DMS153 (cell line): ENCODE data around the gene XDH.

Experiments used
- DNase-seq: peaks from one replicate; lab custom pipeline; 2025; lab: John Stamatoyannopoulos, UW

Gene XDH

DNA sequence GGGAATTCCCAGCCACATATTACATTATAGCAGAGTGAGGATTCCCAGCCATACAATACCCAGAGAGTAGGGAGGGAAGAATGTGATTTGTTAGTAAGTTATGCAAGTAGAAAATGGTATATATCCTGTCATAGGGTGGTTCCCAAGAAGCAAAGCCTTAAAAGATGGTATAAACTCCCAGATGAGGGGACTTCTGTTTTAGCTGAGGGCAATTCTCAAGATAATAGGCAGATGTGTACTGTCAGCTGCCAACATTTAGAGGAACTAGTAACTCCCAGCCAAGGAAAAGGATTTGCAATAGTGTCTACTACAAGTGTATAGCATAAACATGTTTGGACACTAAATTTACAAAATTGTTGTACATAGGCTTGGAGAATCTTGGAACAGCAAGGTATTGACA lies 86.5 kb downstream of the XDH start:
- DNase-seq: no peak

DNA sequence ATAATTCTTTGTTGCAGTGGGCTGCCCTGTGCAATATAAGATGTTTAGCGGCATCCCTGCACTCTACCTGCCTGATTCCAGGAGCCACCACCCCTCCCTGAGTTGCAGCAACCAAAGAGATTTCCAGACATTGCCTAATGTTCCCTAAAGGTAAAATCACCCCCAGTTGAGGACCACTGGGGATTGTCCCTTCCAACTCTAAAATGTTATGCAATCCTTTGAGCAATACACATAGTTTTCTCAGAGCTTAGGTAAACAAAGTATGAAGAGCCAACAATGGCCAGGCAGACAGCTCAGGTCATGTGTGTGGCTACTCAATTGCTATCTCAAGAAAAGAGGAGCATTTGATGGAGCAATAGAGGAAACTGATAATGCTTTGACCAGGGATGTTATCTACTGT lies 87.0 kb downstream of the XDH start:
- DNase-seq: no peak

- DNase-seq: no peak
Measured at GRCh38 chr2:31324016-31324633, 90.4 kb downstream of the XDH start.

DNA sequence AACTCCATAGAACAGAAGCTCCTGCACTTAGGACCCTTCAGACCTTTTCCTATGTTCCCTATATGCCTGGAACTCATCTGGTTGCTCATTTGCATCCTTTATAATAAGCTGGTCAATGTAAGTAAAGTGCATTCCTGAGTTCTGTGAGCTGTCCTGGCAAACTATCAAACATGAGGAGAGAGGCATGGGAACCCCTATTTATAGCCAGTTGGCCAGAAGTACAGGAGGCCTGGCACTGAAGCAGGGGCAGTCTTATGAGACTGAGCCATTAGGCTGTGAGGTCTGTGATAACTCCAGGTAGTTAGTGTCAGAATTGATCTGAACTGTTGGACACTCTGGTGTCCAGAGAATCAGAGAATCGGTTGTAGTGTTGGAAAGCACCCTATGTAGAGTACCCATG lies 92.2 kb downstream of the XDH start:
- no peak for DNase-seq

DNA sequence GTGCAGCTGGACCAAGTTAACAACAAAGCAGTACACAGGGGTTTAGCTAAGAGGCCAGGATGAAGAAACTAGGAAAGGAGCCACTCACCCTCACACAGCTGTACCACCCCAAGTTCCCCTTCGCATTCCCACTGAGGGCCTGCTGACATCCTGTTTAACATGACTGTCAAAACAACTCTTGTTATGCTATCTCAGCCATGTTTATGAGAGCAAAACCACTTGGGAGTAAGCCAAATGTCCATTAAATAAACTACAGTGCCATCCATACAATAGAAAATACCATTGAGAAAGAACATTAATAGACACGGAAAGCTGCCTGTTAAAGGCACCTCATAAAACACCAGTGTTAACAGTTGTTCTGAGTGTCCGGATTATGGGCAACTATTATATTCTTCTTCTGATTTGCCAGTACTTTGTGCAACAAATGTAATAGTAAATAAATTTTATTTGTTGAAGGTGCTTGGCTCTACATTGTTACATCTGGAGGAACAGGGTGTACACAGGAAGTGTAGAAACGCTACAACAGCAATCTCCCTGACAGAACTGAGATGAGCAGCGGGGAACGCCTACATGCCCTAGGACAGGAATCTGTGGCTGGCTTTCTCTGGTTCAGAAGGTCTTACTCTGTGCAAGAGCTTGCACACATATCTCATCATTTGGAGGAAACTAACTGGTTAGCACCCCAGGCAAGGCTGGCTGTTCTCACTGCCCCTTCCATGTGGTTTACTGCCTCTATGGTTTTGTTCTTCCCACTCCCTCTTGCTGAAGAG lies 95.0 kb downstream of the XDH start:
- DNase-seq: peak; percentile 86

GRCh38 chr2:31318361-31319336 lies 95.9 kb downstream of the XDH start:
- DNase-seq: no peak

- no peak for DNase-seq
Measured at GRCh38 chr2:31317396-31317795, 97.1 kb downstream of the XDH start.

GRCh38 chr2:31314761-31315160 lies 99.8 kb downstream of the XDH start:
- no peak for DNase-seq

DNA sequence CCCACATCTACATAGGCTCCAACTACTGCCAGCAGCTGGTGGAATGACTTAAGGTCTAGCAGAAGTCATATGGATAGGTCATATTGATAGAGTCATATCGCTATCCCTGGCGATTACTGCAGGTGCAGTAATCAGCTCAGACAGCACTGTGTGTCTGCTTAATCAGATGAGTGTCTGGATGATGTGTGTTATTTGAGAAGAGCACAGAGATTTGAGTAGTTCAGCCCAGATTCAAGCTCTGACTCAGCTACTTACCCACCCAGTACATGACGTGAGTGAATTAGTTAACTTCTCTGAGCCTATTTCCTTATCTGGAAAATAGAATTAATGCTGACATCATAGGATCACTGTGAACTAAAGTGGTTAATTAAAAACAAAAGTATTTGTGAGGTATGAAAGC lies 101.6 kb downstream of the XDH start:
- no peak for DNase-seq

DNA sequence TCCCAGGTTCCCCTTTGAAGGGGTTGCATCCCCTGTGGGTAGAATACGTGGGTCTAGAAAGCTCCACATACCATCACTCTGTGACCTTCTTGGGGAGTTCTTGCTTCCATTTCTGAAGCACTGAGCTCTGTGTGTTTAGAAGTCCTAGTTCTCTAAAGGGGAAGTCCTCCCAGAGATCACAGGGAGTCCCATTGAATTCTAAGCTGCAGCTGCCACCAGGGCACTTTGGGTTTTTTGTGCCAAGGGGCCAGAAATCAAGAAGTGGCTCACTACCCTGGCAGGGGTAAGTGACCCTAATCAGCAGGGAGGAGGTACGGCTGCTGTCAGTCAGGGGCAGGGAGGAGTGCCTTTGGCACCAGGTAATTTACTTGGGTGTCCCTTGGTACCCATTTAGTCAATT lies 109.7 kb downstream of the XDH start:
- DNase-seq: no peak

- no peak for DNase-seq
Measured at GRCh38 chr2:31302940-31303563, 111.5 kb downstream of the XDH start.

DNA sequence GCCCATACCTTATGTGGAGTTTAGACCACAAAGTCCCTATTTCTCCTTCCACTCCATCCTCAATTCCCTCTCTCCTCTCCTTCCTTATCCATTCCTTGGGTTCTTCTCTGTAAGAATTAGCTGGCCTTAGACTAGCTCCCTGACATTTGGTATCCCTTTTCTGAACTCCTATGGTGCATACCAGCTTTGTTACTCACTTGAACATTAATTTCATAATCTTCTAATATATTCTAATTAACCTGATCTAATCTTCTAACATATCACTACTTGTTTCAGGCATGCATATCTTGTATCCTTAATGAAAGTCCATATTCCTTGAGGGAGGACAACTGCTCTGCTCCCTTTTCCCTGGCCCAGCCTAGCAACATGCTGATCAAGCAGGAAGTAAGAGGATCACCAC lies 114.2 kb downstream of the XDH start:
- no peak for DNase-seq

- no peak for DNase-seq
Measured at GRCh38 chr2:31299547-31299946, 115.0 kb downstream of the XDH start.

DNA sequence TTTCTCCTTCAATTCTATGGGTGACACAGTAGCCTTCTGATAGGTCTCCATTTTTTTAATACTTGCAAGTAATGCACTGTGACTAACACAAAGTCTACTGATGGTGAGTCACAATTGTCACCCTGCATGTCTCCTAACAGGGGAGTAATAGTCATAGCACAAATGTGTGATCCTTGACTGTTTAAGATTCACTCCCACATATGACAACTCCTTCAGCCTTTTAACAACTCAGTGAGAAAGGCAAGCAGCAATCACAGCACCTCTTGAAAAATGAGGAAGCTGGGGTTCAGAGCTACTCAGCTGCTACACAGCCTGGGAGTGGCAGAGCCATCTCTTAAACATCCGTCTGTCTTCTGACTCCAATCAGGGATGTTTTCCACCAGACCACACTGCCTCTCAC lies 116.8 kb downstream of the XDH start:
- no peak for DNase-seq

- no peak for DNase-seq
Measured at GRCh38 chr2:31296641-31297287, 117.8 kb downstream of the XDH start.

DNA sequence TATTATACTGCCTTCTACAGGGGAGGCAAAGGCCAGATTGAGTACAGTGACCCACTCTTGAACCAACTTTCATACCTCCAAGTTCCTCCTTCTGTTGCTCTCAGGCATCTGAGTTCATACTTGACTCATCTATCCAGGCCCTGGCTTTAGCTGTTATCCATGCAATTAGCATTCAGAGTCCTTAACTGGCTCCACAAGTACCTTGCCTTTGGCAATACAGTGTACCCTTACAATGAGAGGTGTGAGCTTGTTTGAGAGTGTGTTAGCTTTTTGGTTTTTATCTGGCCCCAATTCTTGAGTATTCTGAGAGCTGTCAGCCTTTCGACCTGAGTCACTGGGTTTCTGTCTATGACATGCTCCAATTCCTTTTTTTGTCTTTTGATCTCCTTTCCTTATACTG lies 120.3 kb downstream of the XDH start:
- DNase-seq: no peak

DNA sequence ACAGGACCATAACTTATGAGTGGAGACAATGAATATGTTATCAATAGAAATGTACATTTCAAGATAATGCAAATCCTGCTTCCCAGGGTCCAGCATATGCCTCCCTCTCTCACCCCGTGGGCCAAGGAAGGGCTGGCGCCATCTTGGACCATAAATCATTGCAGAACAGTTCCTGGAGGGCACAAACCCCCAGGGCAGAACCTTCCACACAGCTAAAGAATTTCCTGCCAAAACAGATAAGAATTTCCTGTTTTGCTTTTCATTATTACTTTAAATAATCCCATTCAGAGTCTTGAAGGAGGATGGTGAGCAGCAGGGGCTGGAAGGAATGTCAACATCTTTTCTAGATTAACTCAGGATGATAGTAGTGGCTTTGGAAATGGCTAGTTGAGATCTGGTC lies 126.9 kb downstream of the XDH start:
- DNase-seq: no peak

DNA sequence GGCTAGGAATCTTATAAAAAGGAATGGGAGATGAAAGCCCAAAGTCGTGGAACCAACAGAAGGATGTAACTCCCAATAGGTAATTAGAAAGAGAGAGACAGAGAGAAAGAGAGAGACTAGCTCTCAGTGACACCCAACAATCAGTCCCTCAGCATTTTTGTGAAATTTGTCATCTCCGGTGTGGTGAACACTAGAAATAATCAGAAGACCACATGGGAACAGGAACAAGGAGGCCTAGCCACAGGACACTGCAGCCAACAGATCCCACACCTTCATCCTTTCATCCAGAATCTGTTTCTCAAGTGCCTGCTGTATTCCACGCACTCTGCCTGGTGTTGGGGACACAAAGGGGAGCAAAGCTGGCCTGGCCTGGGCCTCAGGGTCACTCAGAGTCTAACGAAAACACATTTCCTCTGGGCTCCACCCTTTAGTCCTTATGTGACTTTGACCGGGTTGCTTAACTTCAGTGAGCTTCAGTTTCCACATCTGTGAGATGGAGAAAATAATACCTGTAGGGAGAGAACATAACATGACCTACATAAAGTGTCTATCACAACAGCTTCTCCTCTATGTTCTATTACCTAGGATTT lies 127.5 kb downstream of the XDH start:
- DNase-seq: no peak

DNA sequence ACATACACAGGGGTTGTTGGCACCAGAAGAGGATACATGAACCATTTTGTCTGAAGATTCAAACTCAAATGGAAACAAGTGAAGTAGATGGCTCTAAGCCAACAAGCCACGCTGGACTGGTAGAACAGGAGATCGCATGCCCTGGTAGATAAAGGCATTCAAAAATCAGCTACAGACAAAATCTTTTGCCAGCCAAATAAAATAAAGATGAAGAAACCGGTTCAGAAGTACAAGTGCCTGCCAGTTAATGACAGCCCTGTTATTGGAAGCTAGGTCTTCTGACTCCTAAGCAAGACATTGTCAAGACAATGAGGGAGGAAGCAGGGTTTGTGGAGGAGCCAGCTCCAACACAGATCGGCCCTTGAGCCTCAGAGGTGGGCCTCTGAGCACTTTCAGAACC lies 128.3 kb downstream of the XDH start:
- DNase-seq: no peak
